Stimulated activated CD8-positive, alpha-beta memory T cell treated with anti-CD3 and anti-CD28 coated beads, Interleukin-7, amount 100 ng/mL, for 4 hours (primary cell): Measurements from ENCODE around the gene EIF4H.
"Not testable (repeated sequence)": the region's sequence is repeated elsewhere in the genome, so short reads cannot be mapped to it uniquely, and the experiment has no call there.

ENCODE experiments used
- DNase-seq, 2 donors: peaks; one replicate each; pipeline ENCODE4 v3.0.0-alpha.2; 2020; ENCODE audit warnings: low read depth in 2 of 2

EIF4H gene

GRCh38 chr7:74199551-74200355, 25.6 kb downstream of the EIF4H start:
- no peak for DNase-seq

- DNase-seq = no peak
These were observed 28.8 kb downstream of the EIF4H start for GRCh38 chr7:74202841-74203556.

GRCh38 chr7:74203956-74204618, 29.9 kb downstream of the EIF4H start:
- no peak for DNase-seq

- DNase-seq = not testable (repeated sequence)
These were observed 31.9 kb downstream of the EIF4H start for GRCh38 chr7:74206052-74206451.

- peak; percentile 42 to 54 for DNase-seq
These were observed 32.5 kb downstream of the EIF4H start for GRCh38 chr7:74206589-74207120.

- DNase-seq = no peak
These were observed 33.4 kb downstream of the EIF4H start for GRCh38 chr7:74207586-74207985.

GRCh38 chr7:74208241-74208640, 34.1 kb downstream of the EIF4H start:
- DNase-seq = not testable (repeated sequence)

- no peak for DNase-seq
These were observed 38.5 kb downstream of the EIF4H start for GRCh38 chr7:74212661-74213060.

- no peak for DNase-seq
These were observed 40.9 kb downstream of the EIF4H start for GRCh38 chr7:74214816-74215630.

GRCh38 chr7:74215921-74216320, 41.8 kb downstream of the EIF4H start:
- no peak for DNase-seq

- no peak for DNase-seq
These were observed 42.2 kb downstream of the EIF4H start for GRCh38 chr7:74216361-74216761.

- no peak for DNase-seq
These were observed 43.5 kb downstream of the EIF4H start for GRCh38 chr7:74217455-74218342.

- DNase-seq = no peak
These were observed 44.2 kb downstream of the EIF4H start for GRCh38 chr7:74218343-74218698.

- no peak for DNase-seq
These were observed 45.3 kb downstream of the EIF4H start for GRCh38 chr7:74219416-74219815.

GRCh38 chr7:74220229-74220628, 46.1 kb downstream of the EIF4H start:
- DNase-seq = no peak

GRCh38 chr7:74221713-74222112, 47.6 kb downstream of the EIF4H start:
- no peak for DNase-seq

- DNase-seq = no peak
These were observed 48.9 kb downstream of the EIF4H start for GRCh38 chr7:74222851-74223710.

- DNase-seq = no peak
These were observed 49.8 kb downstream of the EIF4H start for GRCh38 chr7:74223711-74224510.

GRCh38 chr7:74224511-74224832, 50.3 kb downstream of the EIF4H start:
- DNase-seq = no peak
